NOMO-1 treated with dmso at 0.1 percent for 144 hours (cell line): ENCODE data around the gene ROCK2.

Experiments used
- DNase-seq: peaks from one replicate; lab custom pipeline; 2025; ENCODE audit not compliant: unreplicated experiment; lab: John Stamatoyannopoulos, UW

Gene ROCK2

GRCh38 chr2:11312770-11313471 lies 31.5 kb downstream of the ROCK2 start:
- DNase-seq: no peak

GRCh38 chr2:11311543-11311942 lies 32.9 kb downstream of the ROCK2 start:
- DNase-seq: no peak

DNA sequence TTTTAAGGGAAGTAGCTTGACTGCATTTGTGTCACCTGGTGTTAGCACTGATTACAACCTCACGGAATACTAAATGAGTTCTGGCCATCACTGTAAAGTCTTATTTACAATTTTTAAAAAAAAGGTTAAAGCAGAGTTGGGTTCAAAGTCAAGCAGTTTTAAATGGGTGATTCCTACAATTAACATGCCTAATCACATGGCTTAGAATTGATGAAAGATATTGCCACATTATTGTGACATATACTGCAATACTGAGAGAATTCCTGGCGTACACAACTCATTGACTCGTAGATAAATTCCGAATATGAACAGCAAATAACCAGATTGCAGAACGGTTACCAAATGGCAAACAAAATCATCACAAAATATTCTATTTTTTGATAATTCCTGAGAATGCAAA lies 34.2 kb downstream of the ROCK2 start:
- no peak for DNase-seq

DNA sequence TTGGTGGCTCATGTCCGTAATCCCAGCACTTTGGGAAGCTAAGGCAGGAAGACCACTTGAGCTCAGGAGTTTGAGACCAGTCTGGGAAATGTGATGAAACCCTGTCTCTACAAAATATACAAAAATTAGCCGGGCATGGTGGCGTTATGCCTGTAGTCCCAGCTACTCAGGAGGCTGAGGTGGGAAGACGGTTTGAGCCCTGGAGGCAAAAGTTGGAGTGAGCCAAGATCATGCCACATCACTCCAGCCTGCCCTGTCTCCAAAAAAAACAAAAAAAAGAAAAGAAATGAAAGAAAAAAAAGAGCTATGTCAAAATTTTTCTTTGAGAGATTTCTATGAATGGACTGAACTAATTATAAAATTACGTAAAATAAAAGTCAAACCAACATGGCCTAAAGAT lies 34.7 kb downstream of the ROCK2 start:
- no peak for DNase-seq

DNA sequence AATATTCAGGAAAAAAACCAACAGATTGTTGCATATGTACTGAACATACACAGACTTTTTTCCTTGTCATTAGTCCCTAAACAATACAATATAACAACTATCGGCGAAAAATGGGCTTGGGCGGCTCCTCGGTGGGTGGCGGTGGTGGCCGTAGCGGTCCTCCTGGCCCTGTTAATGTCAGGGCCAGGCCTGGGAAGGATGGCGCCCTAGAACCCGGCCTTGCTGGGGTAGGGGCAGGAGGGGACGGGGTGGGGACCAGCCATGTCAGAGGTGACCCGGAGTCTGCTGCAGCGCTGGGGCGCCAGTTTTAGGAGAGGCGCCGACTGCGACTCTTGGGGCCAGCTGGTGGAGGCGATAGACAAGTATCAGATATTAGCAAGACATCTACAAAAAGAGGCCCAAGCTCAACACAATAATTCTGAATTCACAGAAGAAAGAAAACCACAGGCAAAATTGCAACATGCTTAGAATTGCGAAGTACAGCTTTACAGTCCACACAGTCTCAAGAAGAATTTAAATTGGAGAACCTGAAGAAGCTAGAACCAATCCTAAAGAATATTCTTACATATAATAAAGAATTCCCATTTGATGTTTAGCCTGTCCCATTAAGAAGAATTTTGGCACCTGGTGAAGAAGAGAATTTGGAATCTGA lies 36.5 kb downstream of the ROCK2 start:
- DNase-seq: no peak

GRCh38 chr2:11305958-11306357 lies 38.5 kb downstream of the ROCK2 start:
- DNase-seq: no peak

DNA sequence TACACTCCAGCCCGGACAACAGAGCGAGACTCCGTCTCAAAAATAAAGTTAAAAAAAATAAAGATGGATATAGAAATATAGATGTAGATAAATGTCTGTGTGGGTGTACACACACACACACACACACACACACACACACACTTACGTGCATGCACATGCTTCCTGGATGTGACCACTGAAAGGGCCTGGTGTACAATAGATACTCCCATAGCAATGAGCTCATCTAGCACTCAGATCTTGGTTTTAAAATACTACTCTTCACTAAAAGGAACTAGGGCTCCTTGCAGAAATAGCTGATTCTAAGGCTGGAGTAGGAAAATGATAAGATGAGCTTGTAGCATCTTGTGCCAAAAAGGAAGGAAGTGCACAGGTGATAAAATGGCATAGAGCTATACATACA lies 39.1 kb downstream of the ROCK2 start:
- DNase-seq: no peak

- DNase-seq: no peak
Measured at GRCh38 chr2:11304476-11304875, 40.0 kb downstream of the ROCK2 start.

DNA sequence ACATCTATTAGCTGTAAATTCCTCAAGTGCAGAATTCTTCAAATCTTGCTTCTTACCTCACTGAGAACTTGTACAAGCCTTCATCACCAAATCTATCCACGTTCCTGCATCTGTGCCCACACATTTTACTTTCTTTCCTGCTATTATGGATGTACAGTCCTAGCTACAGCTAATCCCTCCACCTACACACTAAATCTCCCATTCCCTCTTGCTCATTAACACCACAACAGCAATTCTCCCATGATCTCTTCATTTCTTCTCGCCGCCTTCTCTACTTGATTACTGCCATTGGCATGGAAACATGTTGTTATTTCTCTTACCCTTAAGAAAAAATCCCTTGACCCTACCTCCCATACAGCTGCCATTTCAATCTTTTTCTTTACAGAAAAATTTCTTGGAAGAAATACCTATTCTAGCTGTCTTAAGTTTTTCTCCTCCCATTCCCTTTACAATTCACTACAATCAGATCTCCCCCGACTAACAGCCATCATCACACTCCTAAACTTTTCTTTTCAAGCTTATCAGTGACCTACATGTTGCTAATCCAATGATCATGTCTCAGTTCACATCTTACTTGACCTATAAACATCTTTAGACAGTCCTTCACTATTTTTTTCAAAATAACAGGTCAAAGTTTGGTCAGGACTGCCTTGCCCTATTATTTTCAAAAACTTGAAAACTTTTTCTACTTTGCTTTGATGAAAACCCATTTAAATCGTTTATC lies 41.0 kb downstream of the ROCK2 start:
- DNase-seq: no peak

DNA sequence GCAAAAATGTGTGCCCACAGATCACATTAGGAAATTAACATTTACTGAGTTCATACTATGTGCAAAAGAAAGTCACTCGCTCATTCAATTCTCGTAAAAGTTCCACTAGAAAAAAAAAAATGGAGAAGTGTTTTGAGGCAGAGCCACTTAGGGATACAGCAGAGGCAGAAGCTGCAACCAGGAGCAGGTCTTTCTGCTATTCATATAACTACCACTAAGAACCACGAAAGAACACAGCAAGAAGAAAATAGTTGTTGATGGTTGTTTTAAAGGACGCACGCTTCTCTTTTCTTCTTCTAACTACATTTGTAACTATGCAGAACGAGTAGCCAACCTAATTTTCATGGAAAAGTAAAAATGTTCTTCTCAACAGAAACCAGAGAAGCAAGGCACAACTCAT lies 45.0 kb downstream of the ROCK2 start:
- no peak for DNase-seq

DNA sequence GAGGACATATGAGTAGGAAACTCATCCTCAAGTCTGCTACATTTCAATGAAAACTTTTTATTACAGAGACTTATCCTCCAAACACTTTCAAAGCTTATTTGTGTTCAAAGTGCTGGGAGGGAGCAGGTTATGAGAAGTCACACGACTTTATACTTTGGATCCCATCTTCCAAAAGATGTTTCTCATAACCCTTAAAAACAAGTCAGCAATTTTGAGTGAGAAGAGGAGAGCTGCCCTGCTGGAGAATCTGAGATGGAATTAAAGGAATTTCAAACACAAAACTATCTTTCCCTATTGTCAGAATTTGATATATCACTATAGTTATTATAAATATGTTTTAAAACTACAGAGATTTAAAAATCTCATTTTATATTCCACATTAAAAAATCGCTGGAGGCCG lies 45.8 kb downstream of the ROCK2 start:
- no peak for DNase-seq

DNA sequence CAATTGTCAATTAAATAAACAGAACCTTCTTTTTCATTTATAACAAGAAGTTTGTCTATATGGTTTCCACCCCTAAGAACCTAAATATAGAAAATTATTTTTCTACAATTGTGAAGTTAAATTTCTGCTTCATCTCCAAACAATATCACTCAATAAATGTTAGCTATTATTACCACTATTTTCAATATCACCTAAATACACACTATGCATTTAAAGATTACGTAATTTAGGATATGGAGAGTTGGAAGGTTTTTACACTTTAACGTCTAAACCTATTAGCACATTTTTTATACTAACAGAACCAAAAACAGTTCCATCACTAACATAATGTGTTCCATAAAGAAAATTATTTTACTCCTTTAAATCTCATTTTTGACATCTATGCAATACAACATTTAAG lies 48.0 kb downstream of the ROCK2 start:
- DNase-seq: no peak

DNA sequence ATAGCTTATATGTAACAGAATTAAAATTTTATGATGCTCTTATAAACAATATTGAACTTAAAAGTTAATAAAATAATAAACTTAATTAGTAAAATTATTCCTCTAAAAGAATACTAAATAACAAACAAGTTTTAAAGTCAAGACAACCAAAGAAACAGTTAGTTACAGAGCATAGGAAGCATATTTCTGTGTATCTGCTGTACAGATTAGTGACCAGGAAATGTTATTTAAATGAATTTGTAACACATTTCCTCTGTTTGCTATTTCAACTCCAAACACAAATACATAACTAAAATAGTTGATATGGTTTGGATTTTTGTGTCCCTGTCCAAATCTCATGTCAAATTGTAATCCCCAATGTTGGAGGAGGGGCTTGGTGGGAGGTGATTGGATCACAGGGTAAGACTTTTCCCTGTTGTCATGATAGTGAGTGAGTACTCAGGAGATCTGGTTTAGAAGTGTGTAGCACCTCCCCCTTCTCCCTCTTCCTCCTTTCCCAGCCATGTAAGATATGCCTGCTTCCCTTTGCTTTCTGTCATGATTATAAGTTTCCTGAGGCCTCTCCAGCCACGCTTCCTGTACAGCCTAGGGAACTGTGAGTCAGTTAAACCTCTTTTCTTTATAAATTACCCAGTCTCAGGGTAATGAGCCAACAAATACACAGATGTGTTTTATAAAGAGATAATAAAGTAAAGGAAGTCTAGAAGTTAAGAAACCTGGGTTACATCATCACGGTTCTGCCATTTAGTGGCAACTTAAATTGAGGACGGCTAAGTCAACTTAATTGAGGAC lies 51.8 kb downstream of the ROCK2 start:
- peak; percentile 37 for DNase-seq

DNA sequence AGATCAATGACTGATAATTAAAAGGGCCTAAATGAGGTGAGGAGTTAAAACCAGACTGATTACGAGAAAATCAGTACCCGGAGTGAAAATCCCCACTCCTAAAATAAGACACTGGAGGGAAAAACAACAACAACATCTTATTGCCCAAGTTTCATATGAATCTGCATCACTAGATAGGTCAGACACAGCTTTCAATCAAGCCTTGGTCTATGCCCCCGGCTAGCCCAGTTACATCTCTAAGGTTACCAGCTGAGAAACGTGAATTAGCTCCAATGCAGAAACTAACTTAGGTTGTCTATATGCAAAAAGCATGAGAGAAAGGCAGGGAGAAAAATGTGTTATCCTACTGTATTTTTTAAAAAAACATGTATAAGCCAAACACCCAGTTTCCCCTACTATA lies 53.7 kb downstream of the ROCK2 start:
- no peak for DNase-seq

GRCh38 chr2:11290211-11290610 lies 54.2 kb downstream of the ROCK2 start:
- no peak for DNase-seq

GRCh38 chr2:11288431-11288830 lies 56.0 kb downstream of the ROCK2 start:
- DNase-seq: no peak

DNA sequence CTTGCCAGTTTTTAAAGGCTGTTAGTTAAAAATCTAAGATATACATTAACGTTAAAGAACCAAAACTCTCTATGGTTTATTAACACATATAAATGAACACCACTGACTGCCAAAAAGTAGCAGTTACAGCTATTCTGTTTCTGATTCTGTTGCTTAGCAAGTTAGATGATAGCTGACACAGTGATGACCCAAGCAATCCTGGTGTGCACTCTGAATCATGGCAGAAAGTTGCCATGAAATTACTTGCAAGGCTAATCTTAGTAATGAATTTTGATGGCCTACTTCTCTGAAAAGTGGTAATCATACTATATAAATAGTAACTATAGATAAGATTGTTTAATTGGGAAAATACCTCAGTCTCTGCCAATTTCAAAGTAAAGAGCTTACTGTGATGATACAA lies 57.7 kb downstream of the ROCK2 start:
- DNase-seq: no peak

- DNase-seq: no peak
Measured at GRCh38 chr2:11286323-11286722, 58.1 kb downstream of the ROCK2 start.

DNA sequence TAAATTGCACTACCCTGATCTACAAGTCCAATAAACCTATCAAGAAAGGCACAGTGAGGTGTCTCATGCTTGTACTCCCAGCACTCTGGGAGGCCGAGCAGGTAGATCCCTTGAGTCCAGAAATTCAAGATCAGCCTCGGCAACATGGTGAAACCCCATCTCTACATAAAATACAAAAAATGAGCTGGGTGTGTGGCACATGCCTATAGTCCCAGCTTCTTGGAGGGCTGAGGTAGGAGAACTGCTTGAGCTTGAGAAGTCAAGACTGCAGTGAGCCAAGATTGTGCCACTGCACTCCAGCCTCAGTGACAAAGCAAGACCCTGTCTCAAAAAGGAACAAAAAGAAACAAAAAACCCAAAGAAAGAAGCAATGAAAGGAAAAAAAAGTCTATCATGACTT lies 58.9 kb downstream of the ROCK2 start:
- no peak for DNase-seq

- DNase-seq: no peak
Measured at GRCh38 chr2:11281186-11281585, 63.2 kb downstream of the ROCK2 start.

DNA sequence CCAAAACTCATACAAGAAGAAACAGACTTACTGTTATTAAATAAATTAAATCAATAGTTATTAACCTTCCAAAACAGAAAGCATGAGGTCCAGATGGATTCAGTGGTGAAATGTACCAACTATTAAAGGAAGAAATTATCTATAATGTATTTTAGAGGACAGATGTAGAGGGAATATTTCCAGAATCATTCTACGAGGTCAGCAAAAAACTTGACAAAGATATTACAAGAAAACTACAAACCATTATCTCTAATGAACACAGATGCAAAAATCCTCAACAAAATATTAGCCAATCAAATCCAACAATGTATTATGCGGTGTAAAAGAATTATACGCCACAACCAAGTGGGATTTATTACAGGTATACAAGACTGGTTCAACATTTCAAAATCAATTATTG lies 63.7 kb downstream of the ROCK2 start:
- DNase-seq: no peak

DNA sequence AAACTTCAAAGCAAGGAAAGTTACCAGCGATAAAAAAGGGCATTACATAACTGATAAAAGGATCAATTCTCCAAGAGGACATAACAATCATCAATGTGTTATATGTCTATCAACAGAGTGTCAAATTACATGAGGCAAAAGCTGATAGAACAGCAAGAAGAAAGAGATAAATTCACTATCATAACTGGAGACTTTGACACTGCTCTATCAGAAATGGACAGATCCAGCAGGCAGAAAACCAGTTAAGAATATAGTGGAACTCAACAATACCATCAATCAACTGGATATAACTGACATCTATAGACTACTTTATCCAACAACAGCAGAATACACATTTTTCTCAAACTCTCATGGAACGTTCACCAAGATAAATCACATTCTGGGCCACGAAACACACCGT lies 65.0 kb downstream of the ROCK2 start:
- DNase-seq: no peak
